Liver (tissue), 3 donors: ENCODE measurements around the gene RBBP6.

Experiments used
- EGR1 ChIP-seq, 2 donors: IDR thresholded peaks; 2 replicates each; pipeline ENCODE4 v1.6.1; 2016 to 2018; ENCODE audit warnings: antibody characterized with exemption in 2 of 2, low read depth in 2 of 2
- FOXA1 ChIP-seq: IDR thresholded peaks from 2 replicates; pipeline ENCODE4 v1.6.1; 2016; ENCODE audit warnings: antibody characterized with exemption
- JUND ChIP-seq, 2 donors: IDR thresholded peaks; 2 replicates each; pipeline ENCODE4 v1.6.1; 2016; ENCODE audit warnings: antibody characterized with exemption in 2 of 2
- RAD21 ChIP-seq, 2 donors: IDR thresholded peaks; 2 replicates each; pipeline ENCODE4 v1.6.1; 2016; ENCODE audit warnings: antibody characterized with exemption in 2 of 2, mild to moderate bottlenecking in 2 of 2
- SP1 ChIP-seq: IDR thresholded peaks from 2 replicates; pipeline ENCODE4 v1.6.1; 2018; ENCODE audit warnings: antibody characterized with exemption, mild to moderate bottlenecking
- TAF1 ChIP-seq: conservative IDR thresholded peaks from 2 replicates; pipeline ENCODE4 v1.6.1; 2016; ENCODE audit warnings: antibody characterized with exemption, mild to moderate bottlenecking
- YY1 ChIP-seq: IDR thresholded peaks from 2 replicates; pipeline ENCODE4 v1.6.1; 2016; ENCODE audit warnings: antibody characterized with exemption, mild to moderate bottlenecking
- TF ChIP-seq, protein P1 (sequence below): fragments of 150-350 bp; IDR thresholded peaks from 2 replicates; pipeline ENCODE4 v1.5.1; 2017; ENCODE audit warnings: improper control_type of control experiment, low read depth, low read length; ENCODE audit not compliant: missing input control
- TF ChIP-seq, protein P2 (sequence below): IDR thresholded peaks from 2 replicates; pipeline ENCODE4 v1.6.1; 2016; ENCODE audit warnings: antibody characterized with exemption
- TF ChIP-seq, protein P3 (sequence below): IDR thresholded peaks from 2 replicates; pipeline ENCODE4 v1.6.1; 2016; ENCODE audit warnings: antibody characterized with exemption
- TF ChIP-seq, protein P4 (sequence below): IDR thresholded peaks from 2 replicates; pipeline ENCODE4 v1.6.1; 2016; ENCODE audit warnings: antibody characterized with exemption, mild to moderate bottlenecking
- donor health status: healthy.
- donor health status: healthy.

DNA sequence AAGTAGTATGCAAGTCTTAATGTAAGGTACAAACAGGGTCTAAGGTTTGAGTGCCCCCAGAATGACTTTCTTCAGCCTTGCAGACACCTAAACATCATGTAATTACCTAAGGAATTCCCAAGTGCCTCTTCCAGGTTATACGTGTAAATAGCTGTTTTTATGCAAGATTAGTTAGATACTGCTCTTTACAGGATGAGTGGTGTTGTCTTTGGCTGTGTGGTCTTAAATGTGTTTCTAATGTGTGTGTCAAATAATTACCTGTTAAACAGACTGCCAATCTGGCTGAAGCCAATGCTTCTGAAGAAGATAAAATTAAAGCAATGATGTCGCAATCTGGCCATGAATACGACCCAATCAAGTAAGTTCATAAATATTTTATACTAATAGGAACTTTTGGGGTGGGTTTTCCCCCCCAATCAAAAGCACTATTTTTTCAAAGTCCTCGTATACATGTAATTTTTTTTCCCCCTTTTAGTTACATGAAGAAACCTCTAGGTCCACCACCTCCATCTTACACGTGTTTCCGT lies 16.0 kb downstream of the RBBP6 start:
- TF ChIP-seq JUND (IDR thresholded peaks at IDR 0.05) = no peak
- TF ChIP-seq, protein P1, sequence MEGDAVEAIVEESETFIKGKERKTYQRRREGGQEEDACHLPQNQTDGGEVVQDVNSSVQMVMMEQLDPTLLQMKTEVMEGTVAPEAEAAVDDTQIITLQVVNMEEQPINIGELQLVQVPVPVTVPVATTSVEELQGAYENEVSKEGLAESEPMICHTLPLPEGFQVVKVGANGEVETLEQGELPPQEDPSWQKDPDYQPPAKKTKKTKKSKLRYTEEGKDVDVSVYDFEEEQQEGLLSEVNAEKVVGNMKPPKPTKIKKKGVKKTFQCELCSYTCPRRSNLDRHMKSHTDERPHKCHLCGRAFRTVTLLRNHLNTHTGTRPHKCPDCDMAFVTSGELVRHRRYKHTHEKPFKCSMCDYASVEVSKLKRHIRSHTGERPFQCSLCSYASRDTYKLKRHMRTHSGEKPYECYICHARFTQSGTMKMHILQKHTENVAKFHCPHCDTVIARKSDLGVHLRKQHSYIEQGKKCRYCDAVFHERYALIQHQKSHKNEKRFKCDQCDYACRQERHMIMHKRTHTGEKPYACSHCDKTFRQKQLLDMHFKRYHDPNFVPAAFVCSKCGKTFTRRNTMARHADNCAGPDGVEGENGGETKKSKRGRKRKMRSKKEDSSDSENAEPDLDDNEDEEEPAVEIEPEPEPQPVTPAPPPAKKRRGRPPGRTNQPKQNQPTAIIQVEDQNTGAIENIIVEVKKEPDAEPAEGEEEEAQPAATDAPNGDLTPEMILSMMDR = no peak
- no peak for TF ChIP-seq YY1
- TF ChIP-seq FOXA1 = no peak
- no peak for TF ChIP-seq RAD21 (IDR thresholded peaks at IDR 0.05)
- TF ChIP-seq TAF1 = no peak
- TF ChIP-seq, protein P2, sequence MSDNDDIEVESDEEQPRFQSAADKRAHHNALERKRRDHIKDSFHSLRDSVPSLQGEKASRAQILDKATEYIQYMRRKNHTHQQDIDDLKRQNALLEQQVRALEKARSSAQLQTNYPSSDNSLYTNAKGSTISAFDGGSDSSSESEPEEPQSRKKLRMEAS = no peak
- TF ChIP-seq SP1 = no peak
- TF ChIP-seq, protein P3, sequence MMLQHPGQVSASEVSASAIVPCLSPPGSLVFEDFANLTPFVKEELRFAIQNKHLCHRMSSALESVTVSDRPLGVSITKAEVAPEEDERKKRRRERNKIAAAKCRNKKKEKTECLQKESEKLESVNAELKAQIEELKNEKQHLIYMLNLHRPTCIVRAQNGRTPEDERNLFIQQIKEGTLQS = no peak
- no peak for TF ChIP-seq EGR1 (IDR thresholded peaks at IDR 0.05; ENCODE audit: low read depth in 2 of 2)
- TF ChIP-seq, protein P4, sequence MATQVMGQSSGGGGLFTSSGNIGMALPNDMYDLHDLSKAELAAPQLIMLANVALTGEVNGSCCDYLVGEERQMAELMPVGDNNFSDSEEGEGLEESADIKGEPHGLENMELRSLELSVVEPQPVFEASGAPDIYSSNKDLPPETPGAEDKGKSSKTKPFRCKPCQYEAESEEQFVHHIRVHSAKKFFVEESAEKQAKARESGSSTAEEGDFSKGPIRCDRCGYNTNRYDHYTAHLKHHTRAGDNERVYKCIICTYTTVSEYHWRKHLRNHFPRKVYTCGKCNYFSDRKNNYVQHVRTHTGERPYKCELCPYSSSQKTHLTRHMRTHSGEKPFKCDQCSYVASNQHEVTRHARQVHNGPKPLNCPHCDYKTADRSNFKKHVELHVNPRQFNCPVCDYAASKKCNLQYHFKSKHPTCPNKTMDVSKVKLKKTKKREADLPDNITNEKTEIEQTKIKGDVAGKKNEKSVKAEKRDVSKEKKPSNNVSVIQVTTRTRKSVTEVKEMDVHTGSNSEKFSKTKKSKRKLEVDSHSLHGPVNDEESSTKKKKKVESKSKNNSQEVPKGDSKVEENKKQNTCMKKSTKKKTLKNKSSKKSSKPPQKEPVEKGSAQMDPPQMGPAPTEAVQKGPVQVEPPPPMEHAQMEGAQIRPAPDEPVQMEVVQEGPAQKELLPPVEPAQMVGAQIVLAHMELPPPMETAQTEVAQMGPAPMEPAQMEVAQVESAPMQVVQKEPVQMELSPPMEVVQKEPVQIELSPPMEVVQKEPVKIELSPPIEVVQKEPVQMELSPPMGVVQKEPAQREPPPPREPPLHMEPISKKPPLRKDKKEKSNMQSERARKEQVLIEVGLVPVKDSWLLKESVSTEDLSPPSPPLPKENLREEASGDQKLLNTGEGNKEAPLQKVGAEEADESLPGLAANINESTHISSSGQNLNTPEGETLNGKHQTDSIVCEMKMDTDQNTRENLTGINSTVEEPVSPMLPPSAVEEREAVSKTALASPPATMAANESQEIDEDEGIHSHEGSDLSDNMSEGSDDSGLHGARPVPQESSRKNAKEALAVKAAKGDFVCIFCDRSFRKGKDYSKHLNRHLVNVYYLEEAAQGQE = no peak
